Omental fat pad (tissue), 4 donors: ENCODE measurements around the gene LGALSL. TPM values are rescaled to one million over a fixed set of nuclear protein-coding genes. Genes with fewer than 3 reads are reported as not detected.
"Not testable (repeated sequence)": the region's sequence is repeated elsewhere in the genome, so short reads cannot be mapped to it uniquely, and the experiment has no call there.

Source experiments
- ATAC-seq: fragments of 150-250 bp; one replicate; pipeline ENCODE4 v1.9.1; 2016; ENCODE audit warnings: mild to moderate bottlenecking, moderate library complexity; ENCODE audit not compliant: low FRiP score
- DNase-seq: peaks from one replicate; pipeline ENCODE4 v3.0.0-alpha.2; 2019; ENCODE audit warnings: low spot score
- CTCF ChIP-seq, 3 donors: fragments of 450-650 bp; IDR thresholded peaks; one replicate each; pipeline ENCODE4 v1.5.1; 2016 to 2017; ENCODE audit warnings: antibody characterized with exemption in 3 of 3, mild to moderate bottlenecking in 3 of 3, moderate library complexity in 2 of 3
- total RNA-seq, 4 donors: library from RNA; depleted of rRNA; stranded (reverse); fragments of >200 nt; gene quantifications; one replicate each; pipeline ENCODE4 v1.1.0, GENCODE V29; 2016

Gene LGALSL
- total RNA-seq, 4 donors from 2014 or later = 7.8 to 15.9 (median 9.3) TPM

- ATAC-seq = no peak
- TF ChIP-seq CTCF (IDR thresholded peaks at IDR 0.05) = no peak
Observed at GRCh38 chr2:64442277-64442676, 11.7 kb upstream of the LGALSL start.

GRCh38 chr2:64442801-64443429 is 11.0 kb upstream of the LGALSL start:
- ATAC-seq (no peak), DNase-seq (no peak)
- TF ChIP-seq CTCF (IDR thresholded peaks at IDR 0.05) = no peak

More at GRCh38 chr2:64442277-64442676, 11.7 kb upstream of the LGALSL start:
- DNase-seq = no peak

- DNase-seq, ATAC-seq: not testable (repeated sequence)
Observed at GRCh38 chr2:64445970-64446369, 8.0 kb upstream of the LGALSL start.

GRCh38 chr2:64447317-64448040 is 6.5 kb upstream of the LGALSL start:
- DNase-seq (peak; percentile 53), ATAC-seq (peak; percentile 89)
- no peak for TF ChIP-seq CTCF (IDR thresholded peaks at IDR 0.05)

- DNase-seq (no peak), ATAC-seq (peak; percentile 24)
- no peak for TF ChIP-seq CTCF (IDR thresholded peaks at IDR 0.05)
Observed at GRCh38 chr2:64448041-64448426, 5.9 kb upstream of the LGALSL start.

- no peak for TF ChIP-seq CTCF (IDR thresholded peaks at IDR 0.05)
- DNase-seq = no peak
- ATAC-seq = no peak
Observed at GRCh38 chr2:64451051-64451450, 2.9 kb upstream of the LGALSL start.

GRCh38 chr2:64454386-64455332 is 697 bp downstream of the LGALSL start:
- TF ChIP-seq CTCF (IDR thresholded peaks at IDR 0.05) = no peak
- no peak for DNase-seq
- ATAC-seq = peak; percentile 72
